Measurements from ENCODE around the gene ITGAD.

The ITGAD gene

GRCh38 chr16:31360251-31360650, 32.9 kb upstream of the ITGAD start:
- DNase-seq (no peak), ATAC-seq (no peak)
- H3K9me3 Mint-ChIP-seq: no peaks in the 10 kb centered on the region
- H3K27ac Mint-ChIP-seq: no peak overlapping the region
- no peaks in the 10 kb centered on the region for H3K27me3 Mint-ChIP-seq
- H3K4me3 Mint-ChIP-seq: no peak overlapping the region
- H3K4me1 Mint-ChIP-seq: peaks cover 29% of the 10 kb centered on the region
- no peaks in the 10 kb centered on the region for H3K36me3 Mint-ChIP-seq (ENCODE audit: low read depth)

DNA sequence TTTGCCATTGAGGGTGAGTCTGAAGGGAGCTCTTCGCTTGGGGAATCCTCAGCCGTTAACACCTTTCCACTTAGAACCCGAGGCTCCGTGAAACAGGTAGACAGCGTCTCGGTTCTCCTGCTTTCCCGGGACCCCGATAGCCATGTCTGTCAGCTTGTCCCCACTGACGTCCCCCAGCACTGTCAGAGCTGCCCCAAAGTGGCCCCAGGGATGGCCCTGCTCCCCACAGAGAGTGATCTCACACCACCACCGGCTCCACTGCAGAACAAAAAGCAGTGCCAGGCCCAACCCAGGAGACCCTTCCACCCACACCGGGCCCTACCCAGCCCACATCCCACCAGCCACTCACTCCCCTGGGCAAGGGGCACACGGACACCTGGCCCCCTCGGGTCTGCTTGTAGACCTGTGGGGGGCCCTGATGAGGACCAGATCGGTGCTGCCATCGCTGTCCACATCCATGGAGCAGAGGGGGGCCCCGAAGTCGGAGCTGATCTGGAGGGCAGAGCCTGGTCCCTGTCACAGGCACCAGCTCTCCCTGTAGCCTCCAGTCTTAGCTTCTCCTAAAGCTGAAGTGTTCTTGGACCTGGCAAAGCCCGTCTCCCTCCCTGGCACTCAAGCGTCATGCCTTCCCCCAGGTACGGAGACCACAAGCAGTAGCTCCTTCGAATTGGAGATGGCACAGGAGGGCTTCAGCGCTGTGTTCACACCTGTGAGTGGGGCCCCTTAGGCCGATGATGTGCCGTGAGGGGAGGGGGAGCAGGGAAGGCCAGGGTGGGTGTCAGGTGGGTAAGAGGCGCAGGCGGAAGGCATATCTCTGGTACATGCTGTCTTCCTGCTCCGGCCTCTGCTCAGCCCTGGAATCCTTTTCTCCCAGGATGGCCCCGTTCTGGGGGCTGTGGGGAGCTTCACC, 31.7 kb upstream of the ITGAD start:
- no peak for ATAC-seq

GRCh38 chr16:31362476-31363405, 30.4 kb upstream of the ITGAD start:
- no peak for DNase-seq
- Mint-ChIP-seq H3K4me1 (peaks cover 29% of the 10 kb centered on the region), H3K27me3 (no peaks in the 10 kb centered on the region), H3K27ac (no peak overlapping the region), H3K9me3 (no peaks in the 10 kb centered on the region), H3K36me3 (ENCODE audit: low read depth) (no peaks in the 10 kb centered on the region), H3K4me3 (no peak overlapping the region)
- no peak for ATAC-seq

More for the DNA sequence above, 31.7 kb upstream of the ITGAD start:
- H3K9me3 Mint-ChIP-seq: no peaks in the 10 kb centered on the region
- H3K4me3 Mint-ChIP-seq: no peak overlapping the region
- H3K4me1 Mint-ChIP-seq: peaks cover 28% of the 10 kb centered on the region
- no peak overlapping the region for H3K27ac Mint-ChIP-seq
- no peak for DNase-seq
- H3K27me3 Mint-ChIP-seq: no peaks in the 10 kb centered on the region
- H3K36me3 Mint-ChIP-seq (ENCODE audit: low read depth): no peaks in the 10 kb centered on the region

- H3K4me3 Mint-ChIP-seq: no peak overlapping the region
- no peaks in the 10 kb centered on the region for H3K27me3 Mint-ChIP-seq
- peaks cover 28% of the 10 kb centered on the region for H3K4me1 Mint-ChIP-seq
- H3K36me3 Mint-ChIP-seq (ENCODE audit: low read depth): no peaks in the 10 kb centered on the region
- DNase-seq (no peak), ATAC-seq (no peak)
- H3K27ac Mint-ChIP-seq: no peak overlapping the region
- no peaks in the 10 kb centered on the region for H3K9me3 Mint-ChIP-seq
These were observed 29.4 kb upstream of the ITGAD start for GRCh38 chr16:31363721-31364120.

- no peak overlapping the region for H3K27ac Mint-ChIP-seq
- DNase-seq: no peak
- H3K9me3 Mint-ChIP-seq: no peaks in the 10 kb centered on the region
- H3K36me3 Mint-ChIP-seq (ENCODE audit: low read depth): no peaks in the 10 kb centered on the region
- H3K4me1 Mint-ChIP-seq: peaks cover 28% of the 10 kb centered on the region
- no peak overlapping the region for H3K4me3 Mint-ChIP-seq
- H3K27me3 Mint-ChIP-seq: no peaks in the 10 kb centered on the region
- ATAC-seq: no peak
These were observed 28.7 kb upstream of the ITGAD start for GRCh38 chr16:31364421-31364820.

DNA sequence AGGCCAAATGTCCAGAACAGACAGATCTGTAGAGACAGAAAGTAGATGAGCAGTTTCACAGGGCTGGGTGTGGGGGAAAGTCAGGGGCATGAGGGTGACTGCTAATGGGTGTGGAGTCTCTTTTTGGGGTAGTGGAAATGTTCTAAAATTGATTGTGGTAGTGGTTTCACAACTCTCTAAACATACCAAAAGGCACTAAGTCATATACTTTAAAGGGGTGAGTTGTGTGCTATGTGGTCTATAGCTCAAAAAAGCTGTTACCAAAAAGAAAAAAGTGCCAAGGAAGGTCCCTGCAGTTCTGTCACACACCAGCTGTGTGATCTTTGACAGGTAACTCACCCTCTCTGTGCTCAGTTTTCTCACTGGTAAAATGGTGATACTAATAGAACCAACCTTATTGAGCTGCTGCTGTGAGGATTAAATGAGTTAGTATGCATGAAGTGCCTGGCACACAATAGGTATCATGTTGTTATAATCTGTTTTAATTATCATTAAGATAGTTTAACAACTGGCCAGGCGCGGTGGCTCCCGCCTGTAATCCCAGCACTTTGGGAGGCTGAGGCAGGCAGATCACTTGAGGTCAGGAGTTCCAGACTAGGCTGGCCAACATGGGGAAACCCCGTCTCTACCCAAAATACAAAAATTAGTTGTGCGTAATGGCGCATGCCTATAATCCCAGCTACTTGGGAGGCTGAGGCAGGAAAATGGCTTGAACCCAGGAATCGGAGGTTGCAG, 27.8 kb upstream of the ITGAD start:
- ATAC-seq: peak; percentile 81
- Mint-ChIP-seq H3K4me1 (peaks cover 28% of the 10 kb centered on the region), H3K27me3 (no peaks in the 10 kb centered on the region), H3K9me3 (no peaks in the 10 kb centered on the region), H3K4me3 (peak overlapping the region; percentile 5), H3K36me3 (ENCODE audit: low read depth) (no peaks in the 10 kb centered on the region), H3K27ac (peak overlapping the region; percentile 49)
- DNase-seq: no peak

- ATAC-seq (no peak), DNase-seq (no peak)
- Mint-ChIP-seq H3K9me3 (no peaks in the 10 kb centered on the region), H3K27me3 (peaks cover 3% of the 10 kb centered on the region), H3K27ac (no peak overlapping the region), H3K36me3 (ENCODE audit: low read depth) (no peaks in the 10 kb centered on the region), H3K4me1 (peaks cover 28% of the 10 kb centered on the region), H3K4me3 (no peak overlapping the region)
These were observed 25.3 kb upstream of the ITGAD start for GRCh38 chr16:31367853-31368252.

DNA sequence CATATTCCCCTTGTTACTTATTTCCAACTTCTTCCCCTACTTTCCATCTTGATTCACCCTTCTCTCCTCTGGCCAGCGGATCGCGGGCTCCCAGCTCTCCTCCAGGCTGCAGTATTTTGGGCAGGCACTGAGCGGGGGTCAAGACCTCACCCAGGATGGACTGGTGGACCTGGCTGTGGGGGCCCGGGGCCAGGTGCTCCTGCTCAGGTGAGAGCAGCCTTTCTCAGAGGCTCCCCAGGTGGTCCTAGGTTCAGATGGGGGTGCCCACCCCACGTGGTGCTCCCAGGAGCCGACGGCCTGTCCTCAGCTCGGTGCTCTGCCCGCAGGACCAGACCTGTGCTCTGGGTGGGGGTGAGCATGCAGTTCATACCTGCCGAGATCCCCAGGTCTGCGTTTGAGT, 22.1 kb upstream of the ITGAD start:
- Mint-ChIP-seq H3K27ac (no peak overlapping the region), H3K9me3 (peaks cover 9% of the 10 kb centered on the region), H3K4me3 (no peak overlapping the region), H3K27me3 (peaks cover 3% of the 10 kb centered on the region), H3K4me1 (peaks cover 17% of the 10 kb centered on the region), H3K36me3 (ENCODE audit: low read depth) (no peaks in the 10 kb centered on the region)
- DNase-seq (no peak), ATAC-seq (no peak)

DNA sequence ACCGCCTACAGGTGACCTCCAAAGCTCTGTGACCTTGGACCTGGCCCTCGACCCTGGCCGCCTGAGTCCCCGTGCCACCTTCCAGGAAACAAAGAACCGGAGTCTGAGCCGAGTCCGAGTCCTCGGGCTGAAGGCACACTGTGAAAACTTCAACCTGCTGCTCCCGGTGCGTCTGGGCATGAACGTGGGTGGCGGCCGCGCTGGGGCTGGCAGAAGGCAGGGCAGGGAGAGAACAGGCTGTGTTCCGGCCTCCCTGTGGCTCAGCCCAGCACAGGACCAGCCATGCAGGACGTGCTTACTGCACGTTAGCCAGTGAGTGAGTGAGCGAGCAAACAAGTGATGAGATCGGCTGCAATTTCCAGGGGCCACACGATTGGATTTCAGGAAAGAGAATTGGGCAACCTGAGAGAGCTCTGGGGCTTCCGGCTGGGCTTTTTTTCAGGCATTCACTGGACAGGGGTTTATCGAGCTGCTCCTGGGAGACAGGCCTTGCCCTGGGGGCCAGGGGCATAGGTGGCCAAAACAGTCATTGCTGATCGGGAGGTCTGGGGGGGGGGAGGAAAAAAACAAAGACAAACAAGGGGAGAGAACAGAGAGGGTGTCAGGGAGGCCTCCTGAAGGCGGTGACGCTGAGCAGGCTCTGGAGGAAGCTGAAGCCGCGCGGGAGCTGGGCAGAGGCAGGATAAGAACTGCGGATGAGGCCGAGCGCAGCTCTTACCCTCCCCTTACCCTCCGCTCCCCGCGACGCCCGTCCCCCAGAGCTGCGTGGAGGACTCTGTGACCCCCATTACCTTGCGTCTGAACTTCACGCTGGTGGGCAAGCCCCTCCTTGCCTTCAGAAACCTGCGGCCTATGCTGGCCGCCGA, 21.3 kb upstream of the ITGAD start:
- Mint-ChIP-seq H3K27ac (no peak overlapping the region), H3K9me3 (peaks cover 10% of the 10 kb centered on the region), H3K27me3 (peaks cover 3% of the 10 kb centered on the region), H3K36me3 (ENCODE audit: low read depth) (no peaks in the 10 kb centered on the region), H3K4me3 (no peak overlapping the region), H3K4me1 (peaks cover 9% of the 10 kb centered on the region)
- DNase-seq (no peak), ATAC-seq (no peak)

DNA sequence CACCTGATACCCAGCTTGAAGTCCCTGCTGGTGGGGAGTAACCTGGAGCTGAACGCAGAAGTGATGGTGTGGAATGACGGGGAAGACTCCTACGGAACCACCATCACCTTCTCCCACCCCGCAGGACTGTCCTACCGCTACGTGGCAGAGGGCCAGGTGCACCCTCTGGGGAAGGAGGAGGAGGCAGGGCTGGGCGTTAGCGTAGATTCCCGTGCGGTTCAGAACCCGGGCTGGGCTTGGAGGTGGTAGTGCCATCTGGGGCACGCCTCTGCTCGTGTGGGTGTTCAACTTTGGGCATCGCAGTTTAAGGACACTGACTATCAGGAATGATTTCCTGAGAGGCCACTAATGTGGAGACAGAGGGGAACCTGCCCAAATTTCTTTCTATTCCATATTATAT, 19.9 kb upstream of the ITGAD start:
- no peaks in the 10 kb centered on the region for H3K36me3 Mint-ChIP-seq (ENCODE audit: low read depth)
- no peak overlapping the region for H3K4me3 Mint-ChIP-seq
- H3K27ac Mint-ChIP-seq: no peak overlapping the region
- ATAC-seq: no peak
- no peak for DNase-seq
- H3K4me1 Mint-ChIP-seq: peaks cover 9% of the 10 kb centered on the region
- peaks cover 10% of the 10 kb centered on the region for H3K9me3 Mint-ChIP-seq
- peaks cover 3% of the 10 kb centered on the region for H3K27me3 Mint-ChIP-seq

DNA sequence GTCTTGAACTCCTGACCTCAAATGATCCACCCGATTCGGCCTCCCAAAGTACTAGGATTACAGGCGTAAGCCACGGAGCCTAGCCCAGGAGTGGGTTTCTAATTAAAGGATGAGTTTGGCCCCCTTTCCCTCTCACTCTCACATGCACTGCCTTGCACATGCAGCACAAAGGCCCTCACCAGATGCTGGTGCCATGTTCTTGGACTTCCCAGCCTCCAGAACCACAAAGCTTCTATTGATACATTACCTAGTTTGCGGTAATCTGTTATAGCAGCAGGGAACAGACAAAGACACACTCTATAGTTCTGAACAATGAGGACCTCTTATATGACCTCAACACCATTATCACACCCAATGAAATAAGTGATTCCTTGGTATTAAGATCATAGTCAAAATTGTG, 17.9 kb upstream of the ITGAD start:
- H3K4me3 Mint-ChIP-seq: no peak overlapping the region
- H3K9me3 Mint-ChIP-seq: peaks cover 10% of the 10 kb centered on the region
- peaks cover 9% of the 10 kb centered on the region for H3K4me1 Mint-ChIP-seq
- no peak for DNase-seq
- peaks cover 3% of the 10 kb centered on the region for H3K27me3 Mint-ChIP-seq
- no peak for ATAC-seq
- no peak overlapping the region for H3K27ac Mint-ChIP-seq
- H3K36me3 Mint-ChIP-seq (ENCODE audit: low read depth): no peaks in the 10 kb centered on the region

- Mint-ChIP-seq H3K9me3 (peaks cover 10% of the 10 kb centered on the region), H3K36me3 (ENCODE audit: low read depth) (no peaks in the 10 kb centered on the region), H3K4me3 (no peak overlapping the region), H3K27ac (no peak overlapping the region), H3K4me1 (peaks cover 9% of the 10 kb centered on the region), H3K27me3 (no peaks in the 10 kb centered on the region)
- ATAC-seq (no peak), DNase-seq (no peak)
These were observed 16.4 kb upstream of the ITGAD start for GRCh38 chr16:31376705-31377104.

DNA sequence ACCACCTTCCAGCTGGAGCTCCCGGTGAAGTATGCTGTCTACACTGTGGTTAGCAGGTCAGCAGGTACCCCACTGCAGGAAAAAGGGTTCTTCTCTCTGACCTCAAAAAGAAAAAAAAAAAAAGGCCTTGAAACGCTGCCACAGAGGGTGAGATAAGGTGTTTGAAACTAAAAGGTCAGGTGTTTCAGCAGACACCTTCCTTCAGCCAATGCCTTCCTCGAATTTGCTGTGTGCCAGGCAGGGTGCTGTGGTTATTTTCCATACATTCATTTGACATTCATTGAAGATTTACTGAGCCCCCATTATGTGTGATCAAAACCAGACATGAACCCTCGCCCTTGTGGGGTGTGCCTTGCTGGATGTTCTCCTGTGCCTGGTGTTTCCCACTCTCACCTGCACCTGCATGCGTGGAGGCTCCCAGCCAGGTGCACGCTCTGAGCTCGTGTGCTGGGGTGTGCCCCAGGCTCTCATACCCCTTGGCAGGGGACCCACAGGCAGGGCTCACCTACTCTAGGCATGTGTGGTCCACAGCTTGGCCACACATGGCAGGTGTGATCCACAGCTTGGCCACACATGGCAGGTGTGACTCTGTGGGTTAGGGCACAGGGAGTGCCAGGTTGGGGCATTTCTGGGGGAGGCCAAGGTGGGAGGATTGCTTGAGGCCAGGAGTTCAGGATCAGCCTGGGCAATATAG, 15.8 kb upstream of the ITGAD start:
- Mint-ChIP-seq H3K27me3 (peaks cover 1% of the 10 kb centered on the region), H3K36me3 (ENCODE audit: low read depth) (no peaks in the 10 kb centered on the region), H3K4me3 (no peak overlapping the region), H3K9me3 (peaks cover 10% of the 10 kb centered on the region), H3K4me1 (peaks cover 10% of the 10 kb centered on the region), H3K27ac (no peak overlapping the region)
- no peak for ATAC-seq
- no peak for DNase-seq
